K562 (cell line): ENCODE data around the gene EML6. TPM values are rescaled to one million over a fixed set of nuclear protein-coding genes. Genes with fewer than 3 reads are reported as not detected.

Source experiments
- ATAC-seq: fragments of 200-7000 bp; cut with Tn5 transposase; 3 replicates; pipeline ENCODE4 v1.9.1; 2020; ENCODE audit warnings: moderate library complexity
- BruUV-seq: library from RNA; stranded (reverse); fragments of 400-500 nt; replicated peaks from 2 replicates; lab custom pipeline; 2021; lab: Mats Ljungman, UMichigan
- CTCF ChIA-PET: fragments of 300-600 bp; formaldehyde crosslinking; extraction: SDS; loops from one replicate; lab custom pipeline; 2021; ENCODE audit warnings: low intra/inter-chr PET ratio; lab: Yijun Ruan, JAX
- POLR2A ChIA-PET: fragments of 300-600, 350-650 bp; sonication (Branson Sonifier 250); formaldehyde crosslinking; extraction: SDS; loops from one replicate; lab custom pipeline; 2021; ENCODE audit warnings: antibody characterized with exemption, inconsistent platforms; lab: Yijun Ruan, JAX
- DNase-seq, 4 experiments: peaks; one replicate each; pipeline versions ENCODE4 v3.0.0 to v3.0.0-alpha.2; 2011 to 2018; ENCODE audit warnings: low spot score in 3 of 4, mixed read lengths in 3 of 4; ENCODE audit errors: extremely low read depth in 1 of 4
- FAIRE-seq: peaks from 2 replicates; lab custom pipeline; 2011; peaks lifted over from hg19 to GRCh38; lab: Jason Lieb, UNC
- H2AFZ ChIP-seq: 2 replicates; pipeline ENCODE4 v1.6.0; 2011; ENCODE audit warnings: low read depth, low read length, control low read depth, inconsistent platforms
- H3K27ac ChIP-seq: fragments of 200-600 bp; 3 replicates; pipeline ENCODE4 v1.8.0; 2011; ENCODE audit warnings: low read depth, mild to moderate bottlenecking, control low read depth, inconsistent platforms, low read length, moderate library complexity, mixed read lengths; ENCODE audit errors: extremely low read depth
- H3K27me3 ChIP-seq, 2 experiments: fragments of 300-600 bp in 1 of 2; 2 replicates in 1 of 2; 3 replicates in 1 of 2; pipeline versions ENCODE4 v1.6.0 to v1.8.0; 2011; ENCODE audit warnings: inconsistent platforms in 2 of 2, low read length in 2 of 2, mild to moderate bottlenecking in 1 of 2, mixed read lengths in 1 of 2, moderate library complexity in 1 of 2; ENCODE audit not compliant: control insufficient read depth in 2 of 2, insufficient read depth in 2 of 2
- H3K36me3 ChIP-seq: fragments of 300-600 bp; 3 replicates; pipeline ENCODE4 v1.8.0; 2011; ENCODE audit warnings: mild to moderate bottlenecking, low read length, inconsistent platforms; ENCODE audit not compliant: control insufficient read depth, insufficient read depth
- H3K4me1 ChIP-seq, 2 experiments: fragments of 200-600 bp in 1 of 2; replicated peaks in 1 of 2; 2 replicates in 1 of 2; 3 replicates in 1 of 2; pipeline versions ENCODE4 v1.5.1 to v1.8.0; 2011; ENCODE audit warnings: inconsistent platforms in 2 of 2, low read length in 2 of 2, mild to moderate bottlenecking in 1 of 2, mixed read lengths in 1 of 2, moderate library complexity in 1 of 2; ENCODE audit not compliant: control insufficient read depth in 2 of 2, insufficient read depth in 2 of 2
- H3K4me2 ChIP-seq: 2 replicates; pipeline ENCODE4 v1.6.1; 2011; ENCODE audit warnings: low read length, control low read depth, inconsistent platforms, mixed read lengths; ENCODE audit not compliant: insufficient read depth
- H3K4me3 ChIP-seq: fragments of 200-600 bp; sonication (generic), shearing (Covaris generic); 2 replicates; pipeline ENCODE4 v1.5.1; 2016; ENCODE audit warnings: control low read depth, inconsistent platforms
- H3K79me2 ChIP-seq: fragments of 200-600 bp; 3 replicates; pipeline ENCODE4 v1.8.0; 2011; ENCODE audit warnings: low read length, inconsistent platforms; ENCODE audit not compliant: control insufficient read depth, insufficient read depth
- H3K9ac ChIP-seq, 2 experiments: 2 replicates each; pipeline versions ENCODE4 v1.6.0 to v1.6.1; 2011; ENCODE audit warnings: low read depth in 2 of 2, low read length in 2 of 2, control low read depth in 1 of 2, inconsistent platforms in 1 of 2, mild to moderate bottlenecking in 1 of 2, mixed read lengths in 1 of 2; ENCODE audit not compliant: insufficient read depth in 1 of 2
- H3K9me1 ChIP-seq: one replicate; pipeline ENCODE4 v1.6.0; 2011; ENCODE audit warnings: inconsistent platforms, mild to moderate bottlenecking, low read length, moderate library complexity; ENCODE audit not compliant: control insufficient read depth, insufficient read depth
- H3K9me3 ChIP-seq: replicated peaks from 2 replicates; pipeline ENCODE4 v1.5.1; 2011; ENCODE audit warnings: low read depth, low read length, inconsistent platforms; ENCODE audit not compliant: control insufficient read depth, insufficient read depth
- H4K20me1 ChIP-seq: replicated peaks from 2 replicates; pipeline ENCODE4 v1.6.1; 2011; ENCODE audit warnings: low read length, inconsistent platforms, mixed read lengths; ENCODE audit not compliant: control insufficient read depth, insufficient read depth
- ARID1B ChIP-seq: fragments of 450-650 bp; IDR thresholded peaks from 2 replicates; pipeline ENCODE4 v1.6.1; 2016; ENCODE audit warnings: antibody characterized with exemption, mild to moderate bottlenecking, inconsistent platforms
- BMI1 ChIP-seq: fragments of 150-350 bp; IDR thresholded peaks from 2 replicates; pipeline ENCODE4 v1.6.1; 2014; ENCODE audit warnings: low read length
- ELF2 ChIP-seq: fragments of 250-450 bp; sonication (Bioruptor Pico); IDR thresholded peaks from 2 replicates; pipeline ENCODE4 v1.5.0; 2021; ENCODE audit warnings: mild to moderate bottlenecking
- FOXJ3 ChIP-seq: sonication (generic); formaldehyde crosslinking; IDR thresholded peaks from 2 replicates; pipeline ENCODE4 v1.4.0; 2020; ENCODE audit warnings: mild to moderate bottlenecking, missing genetic modification reagents
- HEY1 ChIP-seq: fragments of 250-450 bp; sonication (Bioruptor Pico); IDR thresholded peaks from 2 replicates; pipeline ENCODE4 v1.5.0; 2020; ENCODE audit warnings: mild to moderate bottlenecking, moderate library complexity, borderline replicate concordance
- HOXB6 ChIP-seq: fragments of 250-450 bp; sonication (Bioruptor Pico); IDR thresholded peaks from 2 replicates; pipeline ENCODE4 v1.5.1; 2022; ENCODE audit warnings: mild to moderate bottlenecking, borderline replicate concordance
- HSF4 ChIP-seq: fragments of 250-450 bp; sonication (Bioruptor Pico); IDR thresholded peaks from 2 replicates; pipeline ENCODE4 v2.1.2; 2022; ENCODE audit warnings: mild to moderate bottlenecking, moderate library complexity, borderline replicate concordance
- KHSRP ChIP-seq: fragments of 450-650 bp; IDR thresholded peaks from 2 replicates; pipeline ENCODE4 v1.6.1; 2017
- MAFF ChIP-seq: IDR thresholded peaks from 2 replicates; pipeline ENCODE4 v1.6.1; 2012; ENCODE audit warnings: low read length, improper control_type of control experiment
- PHF20 ChIP-seq: fragments of 450-650 bp; IDR thresholded peaks from 2 replicates; pipeline ENCODE4 v1.6.1; 2018; ENCODE audit not compliant: partially characterized antibody
- RAD51 ChIP-seq: fragments of 450-650 bp; IDR thresholded peaks from 2 replicates; pipeline ENCODE4 v1.7.1; 2016; ENCODE audit warnings: low read depth, mild to moderate bottlenecking, borderline replicate concordance
- SIX5 ChIP-seq, 2 experiments: IDR thresholded peaks; 2 replicates each; pipeline ENCODE4 v1.6.1; 2011; ENCODE audit warnings: low read length in 2 of 2, borderline replicate concordance in 1 of 2, low read depth in 1 of 2, mild to moderate bottlenecking in 1 of 2, moderate library complexity in 1 of 2; ENCODE audit not compliant: insufficient read depth in 1 of 2
- SREBF1 ChIP-seq: fragments of 150-350 bp; IDR thresholded peaks from 2 replicates; pipeline ENCODE4 v1.6.1; 2014; ENCODE audit warnings: antibody characterized with exemption, low read depth, low read length, borderline replicate concordance
- TBP ChIP-seq: optimal IDR thresholded peaks from 2 replicates; pipeline ENCODE3; 2011; ENCODE audit warnings: low read depth, low read length, improper control_type of control experiment
- TCF7L2 ChIP-seq: fragments of 150-350 bp; IDR thresholded peaks from 2 replicates; pipeline ENCODE4 v1.6.1; 2016; ENCODE audit warnings: low read depth, mild to moderate bottlenecking, low read length, moderate library complexity
- ZFX ChIP-seq: sonication (generic); formaldehyde crosslinking; IDR thresholded peaks from 2 replicates; pipeline ENCODE4 v1.8.0; 2022; ENCODE audit warnings: mild to moderate bottlenecking, missing genetic modification reagents, moderate library complexity
- WGBS: fragments of 100-300 bp; shearing (Covaris generic); methylation state at CpG from one replicate; pipeline ENCODE4 v1.1.6; 2016; ENCODE audit warnings: low coverage, mixed read lengths; ENCODE audit not compliant: insufficient coverage; ENCODE audit errors: missing lambda C conversion rate; 5-methylcytosine and 5-hydroxymethylcytosine counted together
- in situ Hi-C: fragments of 300-500 bp; cut with MboI; formaldehyde crosslinking; loops from 4 replicates; pipeline ENCODE4 v1.15.0; 2018; ENCODE audit warnings: inconsistent platforms, mixed read lengths
- intact Hi-C: fragments of 100-400 bp; cut with micrococcal nuclease; formaldehyde crosslinking; loops from 2 replicates; pipeline ENCODE4 v1.14.2; 2022
- polyA plus RNA-seq, 8 experiments: library from polyadenylated mRNA; depleted of rRNA in 4 of 8; stranded (reverse) in 5 of 8; unstranded in 3 of 8; fragments of >200 nt; fragmentation: Nextera tagmentation in 2 of 8; fragmentation: Illumina TruSeq in 1 of 8; extraction: Ambion mirVana in 2 of 8; extraction: Trizol in 1 of 8; gene quantifications; 2 replicates each; pipeline versions ENCODE4 v1.2.1 to v1.2.3, GENCODE V29; 2011 to 2014; ENCODE audit warnings: inconsistent platforms in 1 of 8, missing spikeins in 1 of 8
- total RNA-seq, 7 experiments: library from RNA; depleted of rRNA in 6 of 7; stranded (reverse); fragments of >200 nt in 6 of 7; fragmentation: Illumina TruSeq in 2 of 7; extraction: Trizol in 2 of 7; gene quantifications; 2 replicates each; pipeline versions ENCODE4 v1.2.1 to v1.2.3, GENCODE V29; 2011 to 2021; ENCODE audit warnings: low replicate concordance in 1 of 7

The EML6 gene
- total and polyA plus RNA-seq, 9 of the 15 experiments (the other 6 are each of a cell fraction or from before 2014, with no cell fraction given), result 0.07 to 0.56 (median 0.25) TPM

GRCh38 chr2:54770676-54771075 is 47.2 kb downstream of the EML6 start:
- Histone ChIP-seq H3K4me3 (no peak overlapping the region), H3K9me1 (no peaks in the 10 kb centered on the region), H4K20me1 (no peaks in the 10 kb centered on the region), H3K4me2 (no peak overlapping the region), H3K36me3 (no peaks in the 10 kb centered on the region), H3K4me1 (no peaks in the 10 kb centered on the region), H3K27ac (no peak overlapping the region), H3K9ac (no peak overlapping the region), H3K9me3 (no peaks in the 10 kb centered on the region), H2AFZ (no peak overlapping the region), H3K79me2 (no peaks in the 10 kb centered on the region), H3K27me3 (peaks cover 0 to 5% of the 10 kb centered on the region in 2 experiments; a peak in 1 of 5 replicates)
- ChIA-PET POLR2A (no interaction called here), CTCF (no interaction called here)
- DNase-seq (no peak), ATAC-seq (no peak), FAIRE-seq (no peak)
- BruUV-seq, result no TSS peak
- TF ChIP-seq PHF20, result no peak
- no peak for TF ChIP-seq SREBF1
- no peak for TF ChIP-seq KHSRP
- TF ChIP-seq RAD51, result no peak
- no peak for TF ChIP-seq HOXB6 (CRISPR knock-in tag)
- TF ChIP-seq TCF7L2, result no peak
- no peak for TF ChIP-seq ELF2
- no peak for TF ChIP-seq ZFX (CRISPR knock-in tag)
- TF ChIP-seq HSF4 (CRISPR knock-in tag), result no peak
- TF ChIP-seq SIX5 (IDR thresholded peaks at IDR 0.05; ENCODE audit: borderline replicate concordance in 1 of 2, insufficient read depth in 1 of 2, low read depth in 1 of 2, low read length in 2 of 2), result no peak
- TF ChIP-seq TBP, result no peak
- no peak for TF ChIP-seq BMI1
- TF ChIP-seq FOXJ3 (CRISPR knock-in tag), result no peak
- no peak for TF ChIP-seq MAFF
- TF ChIP-seq ARID1B, result no peak
- TF ChIP-seq HEY1 (CRISPR knock-in tag), result no peak
- 0% methylated on average over 3 of the region's 3 CpGs for WGBS
- in situ Hi-C loops (no loop called here), intact Hi-C loops (no loop called here)
